HEK293T (cell line): ENCODE results near the gene ZC3H4.

Experiments
- ARNT ChIP-seq: fragments of 450-650 bp; IDR thresholded peaks from 2 replicates; pipeline ENCODE4 v1.6.1; 2017; ENCODE audit warnings: mild to moderate bottlenecking
- ELF4 ChIP-seq: fragments of 450-650 bp; IDR thresholded peaks from 2 replicates; pipeline ENCODE4 v1.6.1; 2017; ENCODE audit warnings: antibody characterized with exemption
- HDGF ChIP-seq: fragments of 450-650 bp; IDR thresholded peaks from 2 replicates; pipeline ENCODE4 v1.6.1; 2017; ENCODE audit warnings: antibody characterized with exemption, borderline replicate concordance
- NFRKB ChIP-seq: fragments of 450-650 bp; IDR thresholded peaks from 2 replicates; pipeline ENCODE4 v1.6.1; 2016; ENCODE audit warnings: mild to moderate bottlenecking, moderate library complexity
- SP1 ChIP-seq: fragments of 450-650 bp; IDR thresholded peaks from 2 replicates; pipeline ENCODE4 v1.6.1; 2017

DNA sequence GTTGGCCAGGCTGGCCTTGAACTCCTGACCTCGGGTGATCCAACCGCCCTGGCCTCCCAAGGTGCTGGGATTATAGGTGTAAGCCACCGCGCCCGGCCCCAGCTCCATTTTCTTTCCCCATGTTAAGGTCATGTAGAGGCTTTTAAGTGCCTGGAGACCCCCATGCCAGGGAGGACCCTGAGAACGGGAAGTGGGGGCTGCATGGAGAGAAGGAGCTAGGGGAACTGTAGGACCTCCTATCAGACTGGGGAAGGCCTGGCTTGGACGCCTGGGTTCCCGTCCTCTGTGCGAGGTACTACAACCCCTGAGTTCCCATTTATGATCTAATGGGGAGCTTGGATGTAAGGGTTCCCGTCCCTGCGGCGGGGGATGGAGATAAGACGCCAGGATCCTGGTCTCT lies 94.7 kb downstream of the ZC3H4 start:
- TF ChIP-seq NFRKB, result no peak
- no peak for TF ChIP-seq SP1
- no peak for TF ChIP-seq HDGF
- no peak for TF ChIP-seq ARNT
- no peak for TF ChIP-seq ELF4
